Measurements from ENCODE around the gene AURKA.
A peak's percentile ranks its signal among the peaks of the same experiment; 100 is the strongest.
"Not testable (repeated sequence)": the region's sequence is repeated elsewhere in the genome, so short reads cannot be mapped to it uniquely, and the experiment has no call there.

AURKA gene

DNA sequence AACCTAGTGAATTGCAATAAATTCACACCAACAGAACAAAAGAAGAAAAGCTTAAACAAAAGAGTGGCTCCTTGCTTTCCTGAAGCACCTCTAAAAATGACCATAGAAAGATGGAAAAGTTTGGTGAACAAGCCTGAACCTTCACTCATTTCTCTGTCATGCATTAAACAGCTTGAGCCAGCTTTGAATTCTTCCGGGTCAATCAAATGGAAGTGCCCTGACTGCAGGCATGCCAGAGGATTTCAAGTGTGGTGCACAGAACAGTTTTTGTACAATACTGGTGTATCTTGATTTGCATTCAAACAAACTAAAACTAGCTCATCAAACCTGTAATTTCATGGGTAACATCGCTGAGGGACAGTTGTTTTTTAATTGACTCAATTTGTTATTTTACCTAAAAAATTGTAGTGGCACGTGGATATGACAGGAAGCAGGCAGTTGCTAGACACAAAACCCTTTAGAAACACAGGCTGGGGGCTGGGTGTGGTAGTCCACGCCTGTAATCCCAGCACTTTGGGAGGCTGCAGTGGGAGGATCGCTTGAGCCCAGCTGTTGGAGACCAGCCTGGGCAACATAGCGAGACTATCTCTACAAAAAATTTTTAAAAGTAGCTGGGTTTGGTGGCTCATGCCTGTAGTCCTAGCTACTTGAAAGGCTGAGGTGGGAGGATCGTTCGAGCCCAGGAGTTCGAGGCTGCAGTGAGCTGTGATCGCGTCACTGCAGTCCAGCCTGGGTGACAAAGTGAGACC is 29.1 kb upstream of the AURKA start:
- no peak for FAIRE-seq

- FAIRE-seq: no peak
Measured at GRCh38 chr20:56420028-56420427, 28.0 kb upstream of the AURKA start.

DNA sequence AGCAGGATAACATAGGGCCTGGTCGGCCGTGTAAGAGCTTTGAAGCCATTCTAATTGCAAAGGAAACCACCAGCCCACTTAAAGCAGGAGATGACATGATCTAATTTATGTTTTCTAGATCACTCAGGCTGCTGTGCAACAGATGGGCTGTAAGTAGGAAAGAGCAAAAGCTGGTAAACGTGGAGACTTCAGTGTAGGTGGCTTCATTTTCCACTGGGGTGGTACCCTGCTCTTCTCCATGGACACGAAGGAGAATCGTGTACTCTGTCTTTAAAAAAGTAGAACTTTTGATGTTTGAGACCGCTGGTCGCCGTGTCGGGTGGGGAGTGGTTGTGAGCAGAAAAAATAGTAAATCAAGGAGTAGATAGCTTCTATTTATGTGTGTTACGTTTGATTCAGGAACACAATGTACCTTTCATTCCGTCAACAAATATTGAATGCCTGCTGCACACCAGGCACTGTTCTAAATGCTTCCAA is 26.4 kb upstream of the AURKA start:
- no peak for FAIRE-seq

- no peak for FAIRE-seq
Measured at GRCh38 chr20:56417911-56418310, 25.9 kb upstream of the AURKA start.

GRCh38 chr20:56417402-56417801 is 25.4 kb upstream of the AURKA start:
- FAIRE-seq: no peak

DNA sequence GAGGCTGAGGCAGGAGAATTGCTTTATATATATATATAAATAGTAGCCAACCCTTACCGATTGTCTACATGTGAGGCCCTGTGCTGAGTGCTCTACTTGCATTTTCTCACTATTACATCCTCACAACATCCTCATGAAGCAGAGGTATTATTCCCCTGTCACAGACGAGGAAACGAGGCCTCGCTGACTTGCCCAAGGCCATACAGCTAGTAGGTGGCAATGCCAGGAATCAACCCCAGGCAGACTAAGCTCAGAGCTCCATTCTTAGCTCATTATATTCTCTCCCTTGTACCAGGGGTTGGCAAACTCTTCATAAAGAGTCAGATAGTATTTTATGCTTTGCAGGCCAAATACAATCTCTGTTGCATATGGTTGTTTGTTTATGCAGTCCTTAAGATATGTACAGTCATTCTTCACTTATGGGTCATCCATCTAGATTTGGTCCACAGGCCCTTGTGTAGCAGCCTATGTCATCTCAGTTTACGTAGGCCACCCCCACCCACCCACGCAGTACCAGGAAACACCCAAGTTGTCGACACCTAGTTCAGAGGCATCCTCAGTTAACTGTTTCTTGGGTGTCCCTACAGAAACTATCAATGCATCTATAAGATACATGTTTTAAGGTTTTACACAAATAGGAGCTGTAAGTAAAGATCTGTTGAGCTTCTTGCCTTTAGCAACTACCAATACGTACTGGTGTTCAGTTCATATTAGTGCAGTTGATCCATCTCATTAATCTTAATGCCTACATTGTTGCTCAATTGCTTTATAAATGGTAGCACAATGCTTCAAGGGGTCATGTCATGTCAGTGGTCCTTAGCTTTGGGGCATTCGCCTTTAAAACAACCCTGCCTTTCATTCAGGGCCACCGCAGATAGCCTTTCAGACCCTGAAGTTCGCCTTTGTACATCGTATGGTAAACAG is 23.1 kb upstream of the AURKA start:
- no peak for FAIRE-seq

DNA sequence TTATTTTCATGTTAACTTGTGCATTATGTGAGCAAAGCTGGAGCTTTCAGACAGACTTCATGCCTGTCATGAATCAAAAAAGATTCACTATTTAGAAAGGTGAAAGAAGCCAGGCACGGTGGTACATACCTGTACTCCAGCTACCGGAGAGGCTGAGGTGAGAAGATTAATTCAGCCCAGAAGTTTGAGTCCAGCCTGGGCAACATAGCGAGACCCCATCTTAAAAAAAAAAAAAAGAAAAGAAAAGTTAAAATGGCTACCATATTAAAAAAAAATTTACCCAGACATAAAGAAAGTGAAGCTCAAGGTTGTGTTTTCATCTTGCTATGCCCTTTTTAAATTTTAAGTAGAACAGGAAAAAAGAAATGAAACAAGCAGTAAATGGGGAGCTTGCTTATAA is 20.9 kb upstream of the AURKA start:
- no peak for FAIRE-seq

- no peak for FAIRE-seq
Measured at GRCh38 chr20:56412473-56412790, 20.4 kb upstream of the AURKA start.

- FAIRE-seq: no peak
Measured at GRCh38 chr20:56411759-56412472, 19.9 kb upstream of the AURKA start, which contains the start of gene CASS4. CASS4 (plus strand) TSS chr20:56412260; CDS start chr20:56412459, 199 bp downstream.

DNA sequence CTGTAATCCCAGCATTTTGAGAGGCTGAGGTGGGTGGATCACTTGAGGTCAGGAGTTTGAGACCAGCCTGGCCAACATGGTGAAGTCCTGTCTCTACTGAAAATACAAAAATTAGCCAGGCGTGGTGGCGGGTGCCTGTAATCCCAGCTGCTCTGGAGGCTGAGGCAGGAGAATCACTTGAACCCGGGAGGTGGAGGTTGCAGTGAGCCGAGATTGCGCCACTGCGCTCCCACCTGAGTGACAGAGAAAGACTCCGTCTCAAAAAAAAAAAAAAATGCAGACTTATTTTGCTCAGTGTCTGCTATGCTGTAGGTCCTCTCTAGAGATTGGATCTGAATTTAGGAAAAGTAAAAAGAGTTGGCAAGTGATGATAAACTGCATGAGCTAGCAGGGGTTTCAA is 19.3 kb upstream of the AURKA start:
- not testable (repeated sequence) for FAIRE-seq

GRCh38 chr20:56409956-56410355 is 17.9 kb upstream of the AURKA start:
- no peak for FAIRE-seq

GRCh38 chr20:56409521-56409920 is 17.5 kb upstream of the AURKA start:
- no peak for FAIRE-seq

- no peak for FAIRE-seq
Measured at GRCh38 chr20:56406910-56407309, 14.9 kb upstream of the AURKA start.

DNA sequence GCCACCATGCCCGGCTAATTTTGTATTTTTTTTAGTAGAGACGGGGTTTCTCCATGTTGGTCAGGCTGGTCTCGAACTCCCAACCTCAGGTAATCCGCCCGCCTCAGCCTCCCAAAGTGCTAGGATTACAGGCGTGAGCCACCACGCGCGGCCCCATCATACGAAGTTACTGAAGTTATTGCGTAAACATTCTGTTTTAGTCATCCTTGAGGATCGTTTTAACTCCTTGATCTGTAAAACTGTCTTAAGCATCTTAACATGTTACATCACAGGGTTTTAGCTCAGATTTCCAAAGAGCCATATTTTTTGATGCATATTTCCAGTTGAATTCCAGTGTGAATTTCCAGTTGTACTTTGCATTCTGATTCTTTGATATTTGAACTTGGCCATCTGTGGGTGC is 13.3 kb upstream of the AURKA start:
- not testable (repeated sequence) for FAIRE-seq

DNA sequence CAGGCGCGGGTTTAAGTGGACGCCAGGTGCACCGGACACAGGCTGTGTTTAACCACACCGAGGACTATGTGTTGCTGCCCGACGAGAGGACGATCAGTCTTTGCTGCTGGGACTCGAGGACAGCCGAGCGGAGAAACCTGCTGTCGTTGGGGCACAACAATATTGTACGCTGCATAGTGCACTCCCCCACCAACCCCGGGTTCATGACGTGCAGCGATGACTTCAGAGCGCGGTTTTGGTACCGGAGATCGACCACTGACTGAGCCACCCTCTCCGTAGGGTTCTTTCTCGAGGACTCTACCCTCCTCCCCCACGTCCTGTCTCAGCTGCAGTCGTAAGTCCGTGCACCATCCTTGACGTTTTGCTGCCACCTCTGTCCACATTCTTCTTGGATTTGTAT is 11.4 kb upstream of the AURKA start:
- no peak for FAIRE-seq

- FAIRE-seq: peak; percentile 84
Measured at GRCh38 chr20:56400001-56400640, 8.1 kb upstream of the AURKA start.

DNA sequence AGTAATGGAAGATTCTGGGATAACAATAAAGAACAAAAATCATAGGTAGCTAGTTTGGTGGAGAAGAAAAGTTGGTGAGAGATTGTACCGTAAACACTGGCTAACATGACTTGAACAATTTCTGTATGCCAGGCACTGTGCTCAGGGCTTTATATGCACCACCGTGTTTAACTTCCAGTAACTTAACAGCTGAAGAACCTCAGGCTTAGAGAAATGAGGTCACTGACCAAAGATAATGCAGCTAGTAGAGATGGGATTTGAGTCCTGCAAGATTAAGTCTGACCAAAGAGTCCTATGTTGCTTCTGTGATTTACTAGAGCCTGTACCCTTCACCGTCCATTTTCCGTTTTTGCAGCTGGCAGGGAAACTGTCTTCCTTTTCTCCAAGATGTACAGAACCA is 3.2 kb upstream of the AURKA start:
- FAIRE-seq: no peak

DNA sequence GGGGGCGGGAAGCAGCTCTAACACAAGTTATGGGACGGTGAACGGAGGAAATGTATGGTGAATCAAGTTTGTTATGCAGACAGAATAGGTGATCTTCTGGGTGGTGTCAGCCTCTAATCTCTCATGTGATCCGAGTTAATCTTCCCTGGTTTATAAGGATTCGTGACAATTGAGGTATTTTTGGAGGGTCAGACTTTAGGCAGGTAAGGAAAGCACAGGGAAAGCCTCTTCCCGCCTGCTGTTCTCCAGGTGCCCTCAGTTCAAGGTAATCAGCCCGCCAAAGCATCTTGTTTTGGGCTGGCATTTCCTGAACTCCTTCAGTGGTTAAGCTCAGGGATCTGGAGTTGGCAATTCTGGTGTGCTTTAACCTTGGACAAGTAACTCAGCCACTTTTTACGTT is 1.6 kb upstream of the AURKA start:
- no peak for FAIRE-seq

GRCh38 chr20:56392881-56393482 is 967 bp upstream of the AURKA start:
- no peak for FAIRE-seq

GRCh38 chr20:56391596-56392131 is 351 bp downstream of the AURKA start:
- no peak for FAIRE-seq

GRCh38 chr20:56391037-56391436 is 978 bp downstream of the AURKA start:
- no peak for FAIRE-seq

DNA sequence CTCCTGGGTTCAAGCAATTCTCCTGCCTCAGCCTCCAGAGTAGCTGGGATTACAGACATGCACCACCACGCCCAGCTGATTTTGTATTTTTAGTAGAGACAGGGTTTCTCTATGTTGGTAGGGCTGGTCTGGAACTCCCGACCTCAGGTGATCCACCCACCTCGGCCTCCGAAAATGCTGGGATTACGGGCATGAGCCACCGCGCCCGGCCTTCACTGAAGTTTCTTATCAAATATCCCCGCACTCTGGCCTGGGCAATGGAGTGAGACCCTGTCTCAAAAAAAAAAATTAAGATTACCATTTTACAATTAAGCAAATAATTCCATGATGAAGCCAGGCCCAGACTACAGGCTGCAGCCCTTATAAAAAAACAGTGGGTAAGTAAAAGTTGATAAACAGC is 1.6 kb downstream of the AURKA start:
- FAIRE-seq: not testable (repeated sequence)

Measured in A204.1 (cell line).